ENCODE measurements around the gene PBX3. TPM values are rescaled to one million over a fixed set of nuclear protein-coding genes. Genes with fewer than 3 reads are reported as not detected.

The PBX3 gene
- total RNA-seq, 1 donor from 2014 or later = 71.6 TPM

DNA sequence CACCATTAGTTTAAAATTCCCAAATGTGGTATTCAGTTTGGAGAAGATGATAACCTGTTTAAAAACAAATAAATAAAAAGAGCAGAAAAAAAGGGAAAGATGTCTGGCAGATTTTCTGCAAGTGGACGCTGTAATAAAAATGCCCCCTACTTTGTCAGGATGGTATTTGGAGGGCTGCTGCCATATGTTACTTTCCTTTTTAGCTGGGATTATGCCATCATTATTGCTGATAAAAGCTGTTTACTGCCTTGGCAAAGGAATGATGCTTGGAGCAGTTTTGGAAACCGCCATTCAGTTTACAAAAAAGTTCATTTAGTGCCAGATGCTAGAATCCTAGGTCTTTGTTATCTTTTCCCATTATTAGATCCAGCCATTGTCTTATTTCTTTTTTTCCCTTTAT lies 104.8 kb downstream of the PBX3 start:
- H3K27me3 Mint-ChIP-seq (ENCODE audit: low read depth) = no peaks in the 10 kb centered on the region
- no peak for DNase-seq (ENCODE audit: low read depth, low spot score)
- no peaks in the 10 kb centered on the region for H3K9me3 Mint-ChIP-seq
- no peaks in the 10 kb centered on the region for H3K36me3 Mint-ChIP-seq (ENCODE audit: low read depth)
- TF ChIP-seq, protein P1, sequence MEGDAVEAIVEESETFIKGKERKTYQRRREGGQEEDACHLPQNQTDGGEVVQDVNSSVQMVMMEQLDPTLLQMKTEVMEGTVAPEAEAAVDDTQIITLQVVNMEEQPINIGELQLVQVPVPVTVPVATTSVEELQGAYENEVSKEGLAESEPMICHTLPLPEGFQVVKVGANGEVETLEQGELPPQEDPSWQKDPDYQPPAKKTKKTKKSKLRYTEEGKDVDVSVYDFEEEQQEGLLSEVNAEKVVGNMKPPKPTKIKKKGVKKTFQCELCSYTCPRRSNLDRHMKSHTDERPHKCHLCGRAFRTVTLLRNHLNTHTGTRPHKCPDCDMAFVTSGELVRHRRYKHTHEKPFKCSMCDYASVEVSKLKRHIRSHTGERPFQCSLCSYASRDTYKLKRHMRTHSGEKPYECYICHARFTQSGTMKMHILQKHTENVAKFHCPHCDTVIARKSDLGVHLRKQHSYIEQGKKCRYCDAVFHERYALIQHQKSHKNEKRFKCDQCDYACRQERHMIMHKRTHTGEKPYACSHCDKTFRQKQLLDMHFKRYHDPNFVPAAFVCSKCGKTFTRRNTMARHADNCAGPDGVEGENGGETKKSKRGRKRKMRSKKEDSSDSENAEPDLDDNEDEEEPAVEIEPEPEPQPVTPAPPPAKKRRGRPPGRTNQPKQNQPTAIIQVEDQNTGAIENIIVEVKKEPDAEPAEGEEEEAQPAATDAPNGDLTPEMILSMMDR (conservative IDR thresholded peaks at IDR 0.05) = no peak
- peaks cover 25% of the 10 kb centered on the region for H3K4me1 Mint-ChIP-seq
- H3K27ac Mint-ChIP-seq (ENCODE audit: unreplicated experiment) = no peak overlapping the region
- no peak overlapping the region for H3K4me3 Mint-ChIP-seq

DNA sequence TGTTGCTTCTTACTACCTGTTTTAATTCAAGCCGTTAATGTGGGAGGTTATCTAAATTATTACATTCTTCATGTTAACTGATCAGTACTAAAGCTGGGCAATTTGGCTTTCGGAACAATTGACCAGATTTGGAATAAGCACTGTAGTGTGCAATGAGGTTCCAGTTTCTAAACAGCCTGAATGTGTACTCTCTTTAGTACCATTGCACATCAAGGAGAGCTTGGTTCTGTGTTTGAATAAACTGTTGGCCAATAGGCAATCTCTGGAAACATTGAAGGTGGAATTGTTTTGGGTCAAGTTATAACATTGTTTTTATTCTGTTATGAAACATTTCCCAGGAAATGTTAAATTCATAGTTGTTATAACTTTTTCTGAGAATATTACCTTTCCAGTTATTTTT lies 105.2 kb downstream of the PBX3 start:
- Mint-ChIP-seq H3K4me3 (no peak overlapping the region), H3K4me1 (peaks cover 25% of the 10 kb centered on the region), H3K27me3 (ENCODE audit: low read depth) (no peaks in the 10 kb centered on the region), H3K36me3 (ENCODE audit: low read depth) (no peaks in the 10 kb centered on the region), H3K27ac (ENCODE audit: unreplicated experiment) (no peak overlapping the region), H3K9me3 (no peaks in the 10 kb centered on the region)
- TF ChIP-seq, protein P1 (conservative IDR thresholded peaks at IDR 0.05) = no peak
- DNase-seq (ENCODE audit: low read depth, low spot score) = no peak

- no peak overlapping the region for H3K4me3 Mint-ChIP-seq
- H3K27me3 Mint-ChIP-seq (ENCODE audit: low read depth) = no peaks in the 10 kb centered on the region
- peaks cover 18% of the 10 kb centered on the region for H3K4me1 Mint-ChIP-seq
- TF ChIP-seq, protein P1 (conservative IDR thresholded peaks at IDR 0.05) = no peak
- no peaks in the 10 kb centered on the region for H3K9me3 Mint-ChIP-seq
- no peak for DNase-seq (ENCODE audit: low read depth, low spot score)
- H3K27ac Mint-ChIP-seq (ENCODE audit: unreplicated experiment) = no peak overlapping the region
- H3K36me3 Mint-ChIP-seq (ENCODE audit: low read depth) = no peaks in the 10 kb centered on the region
Measured at GRCh38 chr9:125854553-125855275, 107.5 kb downstream of the PBX3 start.

DNA sequence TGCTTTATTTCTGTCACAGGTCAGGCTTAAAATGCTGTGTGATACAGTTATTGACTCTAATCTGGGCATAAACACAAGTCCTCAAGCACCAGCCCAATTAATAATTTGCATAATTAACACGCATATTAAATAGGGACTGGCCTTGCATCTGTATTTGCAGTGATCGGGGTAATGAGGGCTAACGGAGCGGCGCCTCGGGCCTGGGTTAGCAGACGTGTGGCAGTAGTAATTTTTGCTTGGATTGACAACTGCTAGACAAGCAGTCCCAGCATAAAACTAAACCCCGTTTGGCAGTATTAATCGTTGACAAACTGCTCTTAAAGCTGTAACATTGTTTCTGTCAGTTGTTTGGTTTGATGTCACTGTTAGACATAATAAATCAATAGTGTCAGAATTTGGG lies 109.2 kb downstream of the PBX3 start:
- Mint-ChIP-seq H3K4me3 (no peak overlapping the region), H3K36me3 (ENCODE audit: low read depth) (peaks cover 7% of the 10 kb centered on the region), H3K9me3 (peaks cover 3% of the 10 kb centered on the region), H3K27me3 (ENCODE audit: low read depth) (no peaks in the 10 kb centered on the region), H3K4me1 (peaks cover 9% of the 10 kb centered on the region), H3K27ac (ENCODE audit: unreplicated experiment) (no peak overlapping the region)
- TF ChIP-seq, protein P1 (conservative IDR thresholded peaks at IDR 0.05) = no peak
- no peak for DNase-seq (ENCODE audit: low read depth, low spot score)

GRCh38 chr9:125861405-125862058 lies 114.4 kb downstream of the PBX3 start:
- TF ChIP-seq, protein P1 (conservative IDR thresholded peaks at IDR 0.05) = no peak
- Mint-ChIP-seq H3K27me3 (ENCODE audit: low read depth) (no peaks in the 10 kb centered on the region), H3K4me3 (no peak overlapping the region), H3K9me3 (peaks cover 7% of the 10 kb centered on the region), H3K36me3 (ENCODE audit: low read depth) (peaks cover 12% of the 10 kb centered on the region), H3K4me1 (no peaks in the 10 kb centered on the region), H3K27ac (ENCODE audit: unreplicated experiment) (no peak overlapping the region)
- no peak for DNase-seq (ENCODE audit: low read depth, low spot score)
